Gastroesophageal sphincter (tissue), 3 donors: ENCODE measurements around the gene CDCA8.

Source experiments
- CTCF ChIP-seq, 4 experiments: fragments of 200-600 bp in 2 of 4; fragments of 450-650 bp in 2 of 4; sonication (generic) in 1 of 4; IDR thresholded peaks; one replicate each; pipeline ENCODE4 v1.5.1; 2017 to 2019; ENCODE audit warnings: antibody characterized with exemption in 4 of 4, mild to moderate bottlenecking in 2 of 4, moderate library complexity in 2 of 4
- EP300 ChIP-seq: sonication (generic); formaldehyde crosslinking; IDR thresholded peaks from one replicate; pipeline ENCODE4 v1.6.1; 2017; ENCODE audit warnings: antibody characterized with exemption, mild to moderate bottlenecking
- POLR2A ChIP-seq, 2 donors: fragments of 450-650 bp; IDR thresholded peaks; one replicate each; pipeline ENCODE4 v1.6.1; 2017; ENCODE audit warnings: antibody characterized with exemption in 2 of 2, mild to moderate bottlenecking in 2 of 2, moderate library complexity in 1 of 2

GRCh38 chr1:37697090-37697489 lies 4.8 kb downstream of the CDCA8 start:
- no peak for TF ChIP-seq POLR2A (IDR thresholded peaks at IDR 0.05)
- TF ChIP-seq CTCF (IDR thresholded peaks at IDR 0.05): no peak
- no peak for TF ChIP-seq EP300
